GM23338 (cell line): ENCODE measurements around the gene AGPS. TPM values are rescaled to one million over a fixed set of nuclear protein-coding genes. Genes with fewer than 3 reads are reported as not detected.

Experiments
- ATAC-seq: fragments of 200-7000 bp; cut with Tn5 transposase; 3 replicates; pipeline ENCODE4 v1.9.1; 2020
- DNase-seq: peaks from one replicate; pipeline ENCODE4 v3.0.0-alpha.2; 2015; ENCODE audit warnings: low spot score
- H2AFZ ChIP-seq: fragments of 200-600 bp; sonication (generic); 2 replicates; pipeline ENCODE4 v1.8.0; 2016; ENCODE audit warnings: antibody characterized with exemption, mild to moderate bottlenecking, moderate library complexity
- H3F3A ChIP-seq: fragments of 200-600 bp; sonication (generic); replicated peaks from 2 replicates; pipeline ENCODE4 v1.8.0; 2017; ENCODE audit warnings: antibody characterized with exemption, mixed run types, low read depth
- H3K27ac ChIP-seq: fragments of 200-600 bp; sonication (generic); 2 replicates; pipeline ENCODE4 v1.6.1; 2016; ENCODE audit warnings: low read depth
- H3K27me3 ChIP-seq: fragments of 200-600 bp; sonication (generic); 2 replicates; pipeline ENCODE4 v1.8.0; 2016; ENCODE audit warnings: mild to moderate bottlenecking, mixed run types, moderate library complexity; ENCODE audit not compliant: insufficient read depth
- H3K36me3 ChIP-seq: fragments of 200-600 bp; sonication (generic); 2 replicates; pipeline ENCODE4 v1.8.0; 2016; ENCODE audit warnings: mild to moderate bottlenecking; ENCODE audit not compliant: insufficient read depth
- H3K4me1 ChIP-seq: fragments of 200-600 bp; sonication (generic); 2 replicates; pipeline ENCODE4 v1.8.0; 2016; ENCODE audit warnings: mild to moderate bottlenecking, moderate library complexity; ENCODE audit not compliant: insufficient read depth
- H3K4me2 ChIP-seq: fragments of 200-600 bp; sonication (generic); 2 replicates; pipeline ENCODE4 v1.7.1; 2017; ENCODE audit warnings: mixed run types
- H3K4me3 ChIP-seq: fragments of 200-600 bp; sonication (generic); 2 replicates; pipeline ENCODE4 v1.6.1; 2016; ENCODE audit warnings: mixed run types
- H3K79me2 ChIP-seq: fragments of 200-600 bp; sonication (generic); replicated peaks from 2 replicates; pipeline ENCODE4 v1.8.0; 2017; ENCODE audit warnings: mild to moderate bottlenecking; ENCODE audit not compliant: insufficient read depth
- H3K9me2 ChIP-seq: fragments of 200-600 bp; sonication (generic); 2 replicates; pipeline ENCODE4 v1.8.0; 2017; ENCODE audit not compliant: insufficient read depth
- H4K20me1 ChIP-seq: fragments of 200-600 bp; sonication (generic); replicated peaks from 2 replicates; pipeline ENCODE4 v1.8.0; 2017; ENCODE audit warnings: mild to moderate bottlenecking; ENCODE audit not compliant: insufficient read depth
- H3K27ac Mint-ChIP-seq: 2 replicates; pipeline ENCODE4 v1.8.0; 2020; ENCODE audit warnings: inconsistent platforms, mild to moderate bottlenecking, moderate library complexity, mixed read lengths
- H3K27me3 Mint-ChIP-seq: 3 replicates; pipeline ENCODE4 v1.8.0; 2022; ENCODE audit warnings: low read depth, mild to moderate bottlenecking, moderate library complexity, mixed read lengths, inconsistent platforms; ENCODE audit not compliant: insufficient read depth, poor library complexity
- H3K36me3 Mint-ChIP-seq: 3 replicates; pipeline ENCODE4 v1.8.0; 2021; ENCODE audit warnings: low read depth, mild to moderate bottlenecking, inconsistent platforms, moderate library complexity, mixed read lengths
- H3K4me1 Mint-ChIP-seq: 3 replicates; pipeline ENCODE4 v1.8.0; 2020; ENCODE audit warnings: mild to moderate bottlenecking, inconsistent platforms, mixed read lengths
- H3K4me3 Mint-ChIP-seq: 3 replicates; pipeline ENCODE4 v1.8.0; 2021; ENCODE audit warnings: moderate library complexity, mild to moderate bottlenecking, inconsistent platforms, mixed read lengths
- H3K9me3 Mint-ChIP-seq: 3 replicates; pipeline ENCODE4 v1.8.0; 2020; ENCODE audit warnings: moderate library complexity, mild to moderate bottlenecking, inconsistent platforms, mixed read lengths
- CREB1 ChIP-seq: fragments of 250-450 bp; sonication (Bioruptor Pico); IDR thresholded peaks from 2 replicates; pipeline ENCODE4 v1.5.0; 2020; ENCODE audit warnings: low read depth, mild to moderate bottlenecking, moderate library complexity
- CTCF ChIP-seq, 2 experiments: fragments of 200-600 bp in 1 of 2; sonication (generic) in 1 of 2; conservative IDR thresholded peaks; 2 replicates each; pipeline versions ENCODE4 v1.5.1 to v1.6.1; 2016 to 2017; ENCODE audit warnings: antibody characterized with exemption in 2 of 2, low read depth in 2 of 2, mild to moderate bottlenecking in 2 of 2, moderate library complexity in 1 of 2
- ETS1 ChIP-seq: IDR thresholded peaks from 2 replicates; pipeline ENCODE4 v1.6.1; 2016; ENCODE audit warnings: antibody characterized with exemption
- EZH2 ChIP-seq: fragments of 200-600 bp; sonication (generic); IDR thresholded peaks from one replicate; pipeline ENCODE4 v1.8.0; 2017; ENCODE audit warnings: antibody characterized with exemption, mild to moderate bottlenecking, low read depth; ENCODE audit not compliant: unreplicated experiment
- EZH2phosphoT487 ChIP-seq: fragments of 200-600 bp; sonication (generic); IDR thresholded peaks from one replicate; pipeline ENCODE4 v1.8.1; 2018; ENCODE audit warnings: antibody characterized with exemption; ENCODE audit not compliant: unreplicated experiment
- JUNB ChIP-seq: IDR thresholded peaks from one replicate; pipeline ENCODE4 v1.6.1; 2016; ENCODE audit warnings: antibody characterized with exemption; ENCODE audit not compliant: unreplicated experiment
- NANOG ChIP-seq: IDR thresholded peaks from 2 replicates; pipeline ENCODE4 v1.6.1; 2016; ENCODE audit warnings: antibody characterized with exemption, borderline replicate concordance
- POLR2AphosphoS5 ChIP-seq: IDR thresholded peaks from 2 replicates; pipeline ENCODE4 v1.6.1; 2016; ENCODE audit warnings: antibody characterized with exemption, low read depth
- REST ChIP-seq: IDR thresholded peaks from one replicate; pipeline ENCODE4 v1.6.1; 2018; ENCODE audit warnings: antibody characterized with exemption; ENCODE audit not compliant: unreplicated experiment
- STAT1 ChIP-seq: IDR thresholded peaks from one replicate; pipeline ENCODE4 v1.6.1; 2016; ENCODE audit warnings: antibody characterized with exemption; ENCODE audit not compliant: unreplicated experiment
- ZNF114 ChIP-seq: fragments of 250-450 bp; sonication (Bioruptor Pico); IDR thresholded peaks from 2 replicates; pipeline ENCODE4 v1.5.0; 2020; ENCODE audit warnings: mild to moderate bottlenecking, moderate library complexity
- ZNF331 ChIP-seq: fragments of 250-450 bp; sonication (Bioruptor Pico); IDR thresholded peaks from 2 replicates; pipeline ENCODE4 v1.5.0; 2020; ENCODE audit warnings: low read depth, mild to moderate bottlenecking, moderate library complexity
- ZNF462 ChIP-seq: fragments of 250-450 bp; sonication (Bioruptor Pico); IDR thresholded peaks from 2 replicates; pipeline ENCODE4 v1.5.0; 2020; ENCODE audit warnings: mild to moderate bottlenecking, moderate library complexity
- polyA plus RNA-seq: library from polyadenylated mRNA; unstranded; fragments of >200 nt; fragmentation: Nextera tagmentation; extraction: Ambion mirVana; gene quantifications from 2 replicates; pipeline ENCODE4 v1.2.1, GENCODE V29; 2016
- total RNA-seq: library from RNA; depleted of rRNA; stranded (reverse); fragments of >200 nt; shearing (Covaris generic); gene quantifications from 2 replicates; pipeline ENCODE4 v1.2.3, GENCODE V29; 2014

Gene AGPS
- total and polyA plus RNA-seq, 2 experiments from 2014 or later: 14.6 to 73.2 TPM

- H3K36me3 ChIP-seq: no peaks in the 10 kb centered on the region
- no peak overlapping the region for H3K4me3 ChIP-seq
- peaks cover 26% of the 10 kb centered on the region for H3K4me1 ChIP-seq
- TF ChIP-seq ZNF331 (CRISPR knock-in tag) (no peak), ZNF462 (CRISPR knock-in tag) (no peak), JUNB (no peak), POLR2AphosphoS5 (no peak), CTCF (conservative IDR thresholded peaks at IDR 0.05; ENCODE audit: low read depth in 2 of 2) (no peak), CREB1 (CRISPR knock-in tag) (no peak), ZNF114 (CRISPR knock-in tag) (no peak), NANOG (no peak), ETS1 (no peak), STAT1 (no peak), REST (no peak), EZH2phosphoT487 (no peak), EZH2 (no peak)
- H3K9me2 ChIP-seq: no peaks in the 10 kb centered on the region
- Mint-ChIP-seq H3K4me3 (no peak overlapping the region), H3K9me3 (no peaks in the 10 kb centered on the region), H3K36me3 (0 out of 3 replicates have a peak, but pooled peaks cover 2% of the 10 kb centered on the region), H3K4me1 (peaks cover 28% of the 10 kb centered on the region), H3K27me3 (no peaks in the 10 kb centered on the region), H3K27ac (no peak overlapping the region)
- H3K79me2 ChIP-seq: no peaks in the 10 kb centered on the region
- H3K27me3 ChIP-seq: no peaks in the 10 kb centered on the region
- no peak for ATAC-seq
- H3F3A ChIP-seq: no peaks in the 10 kb centered on the region
- H3K27ac ChIP-seq: no peak overlapping the region
- H3K4me2 ChIP-seq: no peak overlapping the region
- no peaks in the 10 kb centered on the region for H4K20me1 ChIP-seq
- H2AFZ ChIP-seq: no peak overlapping the region
- DNase-seq: no peak
Observed at GRCh38 chr2:177520324-177520723, 127.8 kb downstream of the AGPS start.
